ENCODE measurements around the gene LYPD5. TPM values are rescaled to one million over a fixed set of nuclear protein-coding genes. Genes with fewer than 3 reads are reported as not detected.
"Not testable (repeated sequence)": the region's sequence is repeated elsewhere in the genome, so short reads cannot be mapped to it uniquely, and the experiment has no call there.

LYPD5 gene
- total and polyA plus RNA-seq, 4 experiments from 2014 or later = 0.27 to 0.97 (median 0.50) TPM

- no peak overlapping the region for H3K4me3 Mint-ChIP-seq
- Histone ChIP-seq H3K27ac (ENCODE audit: low read depth, low read length) (no peak overlapping the region), H3K4me3 (ENCODE audit: low read length in 2 of 2) (no peak overlapping the region), H3K36me3 (ENCODE audit: insufficient read depth, low read length) (peaks cover 32% of the 10 kb centered on the region), H3K27me3 (ENCODE audit: insufficient read depth, low read length) (no peaks in the 10 kb centered on the region), H3K9me3 (ENCODE audit: control insufficient read depth in 1 of 2, low read length in 2 of 2) (no peaks in the 10 kb centered on the region), H3K4me1 (ENCODE audit: insufficient read depth, low read length) (peaks cover 40% of the 10 kb centered on the region)
- no peaks in the 10 kb centered on the region for H3K9me3 Mint-ChIP-seq
- intact Hi-C loops (cut with micrococcal nuclease) = no loop called here
- ChIA-PET CTCF (ENCODE audit: partially characterized antibody) (interaction anchor here (1.1 to 7.0 kb wide), 8 partner anchors 9 to 100 kb away, joined by 3 to 94 read pairs (median 6); partner anchors contain the start of genes KCNN4, PLAUR and SMG9), POLR2A (ENCODE audit: partially characterized antibody) (interaction anchor here (6.4 to 11.4 kb wide), 2 partner anchors 11 to 14 kb away, joined by 104 to 116 read pairs; partner anchors contain the start of genes KCNN4 and SMG9)
- H3K4me1 Mint-ChIP-seq = peaks cover 26 to 47% (median 34%) of the 10 kb centered on the region in 4 donors
- no peak for DNase-seq
- H3K36me3 Mint-ChIP-seq = peaks cover 29 to 31% of the 10 kb centered on the region in 2 donors
- peak overlapping the region in 3 of 7 donors; percentile 24 to 50 (median 44) for H3K27ac Mint-ChIP-seq
- H3K27me3 Mint-ChIP-seq = no peaks in the 10 kb centered on the region
Measured at GRCh38 chr19:43767818-43768217, 34.4 kb downstream of the LYPD5 start.

GRCh38 chr19:43767316-43767715 is 34.9 kb downstream of the LYPD5 start:
- Mint-ChIP-seq H3K27ac (peak overlapping the region; percentile 83 to 94 (median 90)), H3K4me3 (no peak overlapping the region), H3K36me3 (peaks cover 29 to 31% of the 10 kb centered on the region in 2 donors), H3K9me3 (no peaks in the 10 kb centered on the region), H3K27me3 (no peaks in the 10 kb centered on the region), H3K4me1 (peaks cover 26 to 49% (median 37%) of the 10 kb centered on the region in 4 donors)
- CTCF ChIA-PET (ENCODE audit: partially characterized antibody) = interaction anchor here (1.5 to 7.0 kb wide), 7 partner anchors 8 to 99 kb away, joined by 3 to 94 read pairs (median 8); partner anchors contain the start of genes KCNN4, PLAUR and SMG9
- H3K27ac ChIP-seq (ENCODE audit: low read depth, low read length) = peak overlapping the region; percentile 50
- H3K4me1 ChIP-seq (ENCODE audit: insufficient read depth, low read length) = peaks cover 40% of the 10 kb centered on the region
- H3K4me3 ChIP-seq (ENCODE audit: low read length in 2 of 2) = no peak overlapping the region
- DNase-seq = no peak
- H3K36me3 ChIP-seq (ENCODE audit: insufficient read depth, low read length) = peaks cover 32% of the 10 kb centered on the region
- H3K27me3 ChIP-seq (ENCODE audit: insufficient read depth, low read length) = no peaks in the 10 kb centered on the region
- no peaks in the 10 kb centered on the region for H3K9me3 ChIP-seq (ENCODE audit: control insufficient read depth in 1 of 2, low read length in 2 of 2)
- intact Hi-C loops (cut with micrococcal nuclease) = no loop called here
- POLR2A ChIA-PET (ENCODE audit: partially characterized antibody) = interaction anchor here (6.4 to 11.4 kb wide), 2 partner anchors 11 to 13 kb away, joined by 104 to 116 read pairs; partner anchors contain the start of genes KCNN4 and SMG9

- peaks cover 28% of the 10 kb centered on the region for H3K36me3 ChIP-seq (ENCODE audit: insufficient read depth, low read length)
- H3K4me1 Mint-ChIP-seq = peaks cover 26 to 49% (median 39%) of the 10 kb centered on the region in 4 donors
- H3K4me1 ChIP-seq (ENCODE audit: insufficient read depth, low read length) = peaks cover 40% of the 10 kb centered on the region
- peak overlapping the region in 4 of 8 donors; percentile 34 to 72 (median 56) for H3K4me3 Mint-ChIP-seq
- peaks cover 29 to 31% of the 10 kb centered on the region in 2 donors for H3K36me3 Mint-ChIP-seq
- no peaks in the 10 kb centered on the region for H3K9me3 ChIP-seq (ENCODE audit: control insufficient read depth in 1 of 2, low read length in 2 of 2)
- intact Hi-C loops (cut with micrococcal nuclease) = no loop called here
- no peaks in the 10 kb centered on the region for H3K27me3 ChIP-seq (ENCODE audit: insufficient read depth, low read length)
- peak overlapping the region; percentile 50 for H3K27ac ChIP-seq (ENCODE audit: low read depth, low read length)
- peak overlapping the region; percentile 83 to 94 (median 90) for H3K27ac Mint-ChIP-seq
- POLR2A ChIA-PET (ENCODE audit: partially characterized antibody) = interaction anchor here (1.7 to 11.4 kb wide), 4 partner anchors 12 to 33 kb away, joined by 6 to 116 read pairs (median 61); partner anchors contain the start of genes KCNN4 and SMG9
- CTCF ChIA-PET (ENCODE audit: partially characterized antibody) = interaction anchor here (0.6 to 7.0 kb wide), 9 partner anchors 12 to 98 kb away, joined by 3 to 94 read pairs (median 8); partner anchors contain the start of genes KCNN4, PLAUR and SMG9
- peak overlapping the region in 1 of 2 donors; percentile 25 for H3K4me3 ChIP-seq (ENCODE audit: low read length in 2 of 2)
- no peaks in the 10 kb centered on the region for H3K9me3 Mint-ChIP-seq
- H3K27me3 Mint-ChIP-seq = no peaks in the 10 kb centered on the region
- DNase-seq = no peak
Measured at GRCh38 chr19:43766755-43767043, 35.5 kb downstream of the LYPD5 start.

GRCh38 chr19:43765109-43765876 is 37.0 kb downstream of the LYPD5 start:
- Histone ChIP-seq H3K9me3 (ENCODE audit: control insufficient read depth in 1 of 2, low read length in 2 of 2) (no peaks in the 10 kb centered on the region), H3K4me3 (ENCODE audit: low read length in 2 of 2) (peak overlapping the region in 1 of 2 donors; percentile 25), H3K27ac (ENCODE audit: low read depth, low read length) (peak overlapping the region; percentile 50), H3K36me3 (ENCODE audit: insufficient read depth, low read length) (peaks cover 22% of the 10 kb centered on the region), H3K27me3 (ENCODE audit: insufficient read depth, low read length) (no peaks in the 10 kb centered on the region), H3K4me1 (ENCODE audit: insufficient read depth, low read length) (peaks cover 40% of the 10 kb centered on the region)
- H3K9me3 Mint-ChIP-seq = no peaks in the 10 kb centered on the region
- intact Hi-C loops (cut with micrococcal nuclease) = loop anchor here (1.0 kb wide), 3 partner anchors 11 to 20 kb away; partner anchors contain the start of gene SMG9
- H3K4me1 Mint-ChIP-seq = peaks cover 26 to 49% (median 39%) of the 10 kb centered on the region in 4 donors
- DNase-seq = peak; percentile 59 to 91 (median 63)
- H3K4me3 Mint-ChIP-seq = peak overlapping the region; percentile 34 to 75 (median 66)
- H3K27me3 Mint-ChIP-seq = no peaks in the 10 kb centered on the region
- CTCF ChIA-PET (ENCODE audit: partially characterized antibody) = interaction anchor here (0.6 to 7.0 kb wide), 9 partner anchors 11 to 1447 kb away, joined by 3 to 94 read pairs (median 5); partner anchors contain the start of genes KCNN4, PLAUR and SMG9
- POLR2A ChIA-PET (ENCODE audit: partially characterized antibody) = interaction anchor here (0.5 to 11.4 kb wide), 10 partner anchors 11 to 451 kb away, joined by 3 to 116 read pairs (median 5); partner anchors contain the start of genes KCNN4, SMG9 and ZNF283
- H3K36me3 Mint-ChIP-seq = peaks cover 25 to 27% of the 10 kb centered on the region in 2 donors
- peak overlapping the region; percentile 83 to 94 (median 90) for H3K27ac Mint-ChIP-seq

- H3K9me3 ChIP-seq (ENCODE audit: control insufficient read depth in 1 of 2, low read length in 2 of 2); DNase-seq; H3K27me3 Mint-ChIP-seq; H3K4me3 ChIP-seq (ENCODE audit: low read length in 2 of 2); H3K9me3 Mint-ChIP-seq; H3K27me3 ChIP-seq (ENCODE audit: insufficient read depth, low read length): not testable (repeated sequence)
- peak overlapping the region in 7 of 8 donors; percentile 34 to 75 (median 66) for H3K4me3 Mint-ChIP-seq
- H3K27ac Mint-ChIP-seq = peak overlapping the region; percentile 83 to 94 (median 90)
- intact Hi-C loops (cut with micrococcal nuclease) = loop anchor here (1.0 kb wide), 3 partner anchors 10 to 21 kb away; partner anchors contain the start of gene SMG9
- H3K36me3 Mint-ChIP-seq = peaks cover 21 to 24% of the 10 kb centered on the region in 2 donors
- peak overlapping the region; percentile 50 for H3K27ac ChIP-seq (ENCODE audit: low read depth, low read length)
- ChIA-PET CTCF (ENCODE audit: partially characterized antibody) (interaction anchor here (0.6 to 7.0 kb wide), 8 partner anchors 10 to 1447 kb away, joined by 3 to 94 read pairs (median 8); partner anchors contain the start of genes KCNN4 and SMG9), POLR2A (ENCODE audit: partially characterized antibody) (interaction anchor here (0.5 to 11.4 kb wide), 8 partner anchors 11 to 451 kb away, joined by 3 to 116 read pairs (median 5); partner anchors contain the start of genes KCNN4, SMG9 and ZNF283)
- peaks cover 17% of the 10 kb centered on the region for H3K36me3 ChIP-seq (ENCODE audit: insufficient read depth, low read length)
- peaks cover 26 to 49% (median 39%) of the 10 kb centered on the region in 4 donors for H3K4me1 Mint-ChIP-seq
- H3K4me1 ChIP-seq (ENCODE audit: insufficient read depth, low read length) = peaks cover 40% of the 10 kb centered on the region
Measured at GRCh38 chr19:43764684-43765083, 37.6 kb downstream of the LYPD5 start.

- no peak for DNase-seq
- POLR2A ChIA-PET (ENCODE audit: partially characterized antibody) = interaction anchor here (0.9 to 11.4 kb wide), 5 partner anchors 10 to 18 kb away, joined by 3 to 116 read pairs (median 5); partner anchors contain the start of genes KCNN4 and SMG9
- no peaks in the 10 kb centered on the region for H3K27me3 ChIP-seq (ENCODE audit: insufficient read depth, low read length)
- no peak overlapping the region for H3K27ac ChIP-seq (ENCODE audit: low read depth, low read length)
- Mint-ChIP-seq H3K4me3 (peak overlapping the region in 1 of 8 donors; percentile 39), H3K27me3 (no peaks in the 10 kb centered on the region), H3K27ac (peak overlapping the region; percentile 52 to 81 (median 61)), H3K36me3 (peaks cover 11 to 12% of the 10 kb centered on the region in 2 donors), H3K4me1 (peaks cover 26 to 57% (median 39%) of the 10 kb centered on the region in 4 donors), H3K9me3 (no peaks in the 10 kb centered on the region)
- H3K4me1 ChIP-seq (ENCODE audit: insufficient read depth, low read length) = peaks cover 40% of the 10 kb centered on the region
- no peaks in the 10 kb centered on the region for H3K9me3 ChIP-seq (ENCODE audit: control insufficient read depth in 1 of 2, low read length in 2 of 2)
- CTCF ChIA-PET (ENCODE audit: partially characterized antibody) = interaction anchor here (1.7 to 7.0 kb wide), 4 partner anchors 9 to 18 kb away, joined by 7 to 94 read pairs (median 46); partner anchors contain the start of genes KCNN4 and SMG9
- intact Hi-C loops (cut with micrococcal nuclease) = no loop called here
- peaks cover 5% of the 10 kb centered on the region for H3K36me3 ChIP-seq (ENCODE audit: insufficient read depth, low read length)
- no peak overlapping the region for H3K4me3 ChIP-seq (ENCODE audit: low read length in 2 of 2)
Measured at GRCh38 chr19:43763473-43763939, 38.7 kb downstream of the LYPD5 start.
